SK-N-SH treated with all-trans-retinoic acid at 6 μM for 48 hours (cell line): Measurements from ENCODE around the gene PSRC1.

Experiments
- ARNTL ChIP-seq: fragments of 450-650 bp; formaldehyde crosslinking; IDR thresholded peaks from 2 replicates; pipeline ENCODE4 v1.5.0; 2020; ENCODE audit warnings: low read depth, mild to moderate bottlenecking, moderate library complexity, borderline replicate concordance
- ISL1 ChIP-seq: fragments of 250-450 bp; sonication (Bioruptor Pico); IDR thresholded peaks from 2 replicates; pipeline ENCODE4 v2.1.2; 2022; ENCODE audit warnings: mild to moderate bottlenecking, moderate library complexity
- OSR1 ChIP-seq: fragments of 250-450 bp; sonication (Bioruptor Pico); IDR thresholded peaks from 2 replicates; pipeline ENCODE4 v1.8.0; 2022; ENCODE audit warnings: moderate library complexity, mild to moderate bottlenecking, inconsistent platforms
- PPARA ChIP-seq: fragments of 250-450 bp; sonication (Bioruptor Pico); IDR thresholded peaks from 2 replicates; pipeline ENCODE4 v1.5.0; 2020; ENCODE audit warnings: mild to moderate bottlenecking, borderline replicate concordance
- SNAI2 ChIP-seq: fragments of 250-450 bp; sonication (Bioruptor Pico); IDR thresholded peaks from 2 replicates; pipeline ENCODE4 v1.5.0; 2020; ENCODE audit warnings: mild to moderate bottlenecking, moderate library complexity
- ZC3H10 ChIP-seq: fragments of 250-450 bp; sonication (Bioruptor Pico); IDR thresholded peaks from 2 replicates; pipeline ENCODE4 v1.5.1; 2021; ENCODE audit warnings: mild to moderate bottlenecking, moderate library complexity
- ZFP3 ChIP-seq: fragments of 250-450 bp; sonication (Bioruptor Pico); IDR thresholded peaks from 2 replicates; pipeline ENCODE4 v1.5.0; 2020; ENCODE audit warnings: mild to moderate bottlenecking, moderate library complexity
- ZFP30 ChIP-seq: fragments of 450-650 bp; formaldehyde crosslinking; IDR thresholded peaks from 2 replicates; pipeline ENCODE4 v1.5.0; 2022; ENCODE audit warnings: mild to moderate bottlenecking, moderate library complexity
- TF ChIP-seq, protein P1 (sequence below): fragments of 250-450 bp; sonication (Bioruptor Pico); IDR thresholded peaks from 2 replicates; pipeline ENCODE4 v1.5.1; 2020; ENCODE audit warnings: low read depth, mild to moderate bottlenecking, moderate library complexity
- TF ChIP-seq, protein P2 (sequence below): fragments of 250-450 bp; sonication (Bioruptor Pico); IDR thresholded peaks from 2 replicates; pipeline ENCODE4 v1.5.0; 2020; ENCODE audit warnings: mild to moderate bottlenecking, moderate library complexity
- TF ChIP-seq, protein P3 (sequence below): fragments of 250-450 bp; sonication (Bioruptor Pico); IDR thresholded peaks from 2 replicates; pipeline ENCODE4 v1.5.1; 2021; ENCODE audit warnings: mild to moderate bottlenecking, moderate library complexity
- TF ChIP-seq, protein P4 (sequence below): fragments of 250-450 bp; sonication (Bioruptor Pico); IDR thresholded peaks from 2 replicates; pipeline ENCODE4 v1.8.0; 2020; ENCODE audit warnings: mild to moderate bottlenecking, moderate library complexity, borderline replicate concordance

DNA sequence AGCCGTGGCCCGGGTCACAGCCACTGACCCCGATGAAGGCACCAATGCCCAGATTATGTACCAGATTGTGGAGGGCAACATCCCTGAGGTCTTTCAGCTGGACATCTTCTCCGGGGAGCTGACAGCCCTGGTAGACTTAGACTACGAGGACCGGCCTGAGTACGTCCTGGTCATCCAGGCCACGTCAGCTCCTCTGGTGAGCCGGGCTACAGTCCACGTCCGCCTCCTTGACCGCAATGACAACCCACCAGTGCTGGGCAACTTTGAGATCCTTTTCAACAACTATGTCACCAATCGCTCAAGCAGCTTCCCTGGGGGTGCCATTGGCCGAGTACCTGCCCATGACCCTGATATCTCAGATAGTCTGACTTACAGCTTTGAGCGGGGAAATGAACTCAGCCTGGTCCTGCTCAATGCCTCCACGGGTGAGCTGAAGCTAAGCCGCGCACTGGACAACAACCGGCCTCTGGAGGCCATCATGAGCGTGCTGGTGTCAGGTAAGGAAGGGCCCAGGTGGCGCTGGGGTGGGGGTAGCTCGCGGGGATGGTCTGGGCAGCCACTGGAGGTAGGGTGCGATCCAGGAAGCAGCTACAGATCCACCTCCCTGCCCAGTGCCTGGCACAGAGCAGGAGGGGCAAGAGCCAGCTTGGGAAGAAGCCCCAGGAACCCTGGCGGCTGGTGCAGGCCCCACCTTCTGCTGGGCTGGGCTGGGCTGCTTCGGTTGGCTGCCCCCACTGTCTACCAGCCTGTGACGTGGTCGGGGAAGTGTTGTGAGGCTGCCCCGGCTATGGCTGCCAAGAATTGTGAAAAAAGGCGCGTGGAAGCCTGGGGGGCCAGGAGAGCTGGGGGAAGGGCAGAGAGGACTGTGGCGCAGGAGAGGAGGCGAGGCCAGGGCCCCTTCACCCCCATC, 29.8 kb downstream of the PSRC1 start:
- TF ChIP-seq, protein P1, sequence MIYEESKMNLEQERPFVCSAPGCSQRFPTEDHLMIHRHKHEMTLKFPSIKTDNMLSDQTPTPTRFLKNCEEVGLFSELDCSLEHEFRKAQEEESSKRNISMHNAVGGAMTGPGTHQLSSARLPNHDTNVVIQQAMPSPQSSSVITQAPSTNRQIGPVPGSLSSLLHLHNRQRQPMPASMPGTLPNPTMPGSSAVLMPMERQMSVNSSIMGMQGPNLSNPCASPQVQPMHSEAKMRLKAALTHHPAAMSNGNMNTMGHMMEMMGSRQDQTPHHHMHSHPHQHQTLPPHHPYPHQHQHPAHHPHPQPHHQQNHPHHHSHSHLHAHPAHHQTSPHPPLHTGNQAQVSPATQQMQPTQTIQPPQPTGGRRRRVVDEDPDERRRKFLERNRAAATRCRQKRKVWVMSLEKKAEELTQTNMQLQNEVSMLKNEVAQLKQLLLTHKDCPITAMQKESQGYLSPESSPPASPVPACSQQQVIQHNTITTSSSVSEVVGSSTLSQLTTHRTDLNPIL, result no peak
- TF ChIP-seq ZFP3 (no peak), ZC3H10 (CRISPR knock-in tag) (no peak), ARNTL (CRISPR knock-in tag) (no peak), SNAI2 (CRISPR knock-in tag) (no peak), ZFP30 (no peak), ISL1 (CRISPR knock-in tag) (no peak), OSR1 (CRISPR knock-in tag) (no peak), PPARA (CRISPR knock-in tag) (no peak)
- TF ChIP-seq, protein P2, sequence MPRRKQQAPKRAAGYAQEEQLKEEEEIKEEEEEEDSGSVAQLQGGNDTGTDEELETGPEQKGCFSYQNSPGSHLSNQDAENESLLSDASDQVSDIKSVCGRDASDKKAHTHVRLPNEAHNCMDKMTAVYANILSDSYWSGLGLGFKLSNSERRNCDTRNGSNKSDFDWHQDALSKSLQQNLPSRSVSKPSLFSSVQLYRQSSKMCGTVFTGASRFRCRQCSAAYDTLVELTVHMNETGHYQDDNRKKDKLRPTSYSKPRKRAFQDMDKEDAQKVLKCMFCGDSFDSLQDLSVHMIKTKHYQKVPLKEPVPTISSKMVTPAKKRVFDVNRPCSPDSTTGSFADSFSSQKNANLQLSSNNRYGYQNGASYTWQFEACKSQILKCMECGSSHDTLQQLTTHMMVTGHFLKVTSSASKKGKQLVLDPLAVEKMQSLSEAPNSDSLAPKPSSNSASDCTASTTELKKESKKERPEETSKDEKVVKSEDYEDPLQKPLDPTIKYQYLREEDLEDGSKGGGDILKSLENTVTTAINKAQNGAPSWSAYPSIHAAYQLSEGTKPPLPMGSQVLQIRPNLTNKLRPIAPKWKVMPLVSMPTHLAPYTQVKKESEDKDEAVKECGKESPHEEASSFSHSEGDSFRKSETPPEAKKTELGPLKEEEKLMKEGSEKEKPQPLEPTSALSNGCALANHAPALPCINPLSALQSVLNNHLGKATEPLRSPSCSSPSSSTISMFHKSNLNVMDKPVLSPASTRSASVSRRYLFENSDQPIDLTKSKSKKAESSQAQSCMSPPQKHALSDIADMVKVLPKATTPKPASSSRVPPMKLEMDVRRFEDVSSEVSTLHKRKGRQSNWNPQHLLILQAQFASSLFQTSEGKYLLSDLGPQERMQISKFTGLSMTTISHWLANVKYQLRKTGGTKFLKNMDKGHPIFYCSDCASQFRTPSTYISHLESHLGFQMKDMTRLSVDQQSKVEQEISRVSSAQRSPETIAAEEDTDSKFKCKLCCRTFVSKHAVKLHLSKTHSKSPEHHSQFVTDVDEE (CRISPR knock-in tag), result no peak
- TF ChIP-seq, protein P3, sequence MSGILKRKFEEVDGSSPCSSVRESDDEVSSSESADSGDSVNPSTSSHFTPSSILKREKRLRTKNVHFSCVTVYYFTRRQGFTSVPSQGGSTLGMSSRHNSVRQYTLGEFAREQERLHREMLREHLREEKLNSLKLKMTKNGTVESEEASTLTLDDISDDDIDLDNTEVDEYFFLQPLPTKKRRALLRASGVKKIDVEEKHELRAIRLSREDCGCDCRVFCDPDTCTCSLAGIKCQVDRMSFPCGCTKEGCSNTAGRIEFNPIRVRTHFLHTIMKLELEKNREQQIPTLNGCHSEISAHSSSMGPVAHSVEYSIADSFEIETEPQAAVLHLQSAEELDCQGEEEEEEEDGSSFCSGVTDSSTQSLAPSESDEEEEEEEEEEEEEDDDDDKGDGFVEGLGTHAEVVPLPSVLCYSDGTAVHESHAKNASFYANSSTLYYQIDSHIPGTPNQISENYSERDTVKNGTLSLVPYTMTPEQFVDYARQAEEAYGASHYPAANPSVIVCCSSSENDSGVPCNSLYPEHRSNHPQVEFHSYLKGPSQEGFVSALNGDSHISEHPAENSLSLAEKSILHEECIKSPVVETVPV, result no peak
- TF ChIP-seq, protein P4, sequence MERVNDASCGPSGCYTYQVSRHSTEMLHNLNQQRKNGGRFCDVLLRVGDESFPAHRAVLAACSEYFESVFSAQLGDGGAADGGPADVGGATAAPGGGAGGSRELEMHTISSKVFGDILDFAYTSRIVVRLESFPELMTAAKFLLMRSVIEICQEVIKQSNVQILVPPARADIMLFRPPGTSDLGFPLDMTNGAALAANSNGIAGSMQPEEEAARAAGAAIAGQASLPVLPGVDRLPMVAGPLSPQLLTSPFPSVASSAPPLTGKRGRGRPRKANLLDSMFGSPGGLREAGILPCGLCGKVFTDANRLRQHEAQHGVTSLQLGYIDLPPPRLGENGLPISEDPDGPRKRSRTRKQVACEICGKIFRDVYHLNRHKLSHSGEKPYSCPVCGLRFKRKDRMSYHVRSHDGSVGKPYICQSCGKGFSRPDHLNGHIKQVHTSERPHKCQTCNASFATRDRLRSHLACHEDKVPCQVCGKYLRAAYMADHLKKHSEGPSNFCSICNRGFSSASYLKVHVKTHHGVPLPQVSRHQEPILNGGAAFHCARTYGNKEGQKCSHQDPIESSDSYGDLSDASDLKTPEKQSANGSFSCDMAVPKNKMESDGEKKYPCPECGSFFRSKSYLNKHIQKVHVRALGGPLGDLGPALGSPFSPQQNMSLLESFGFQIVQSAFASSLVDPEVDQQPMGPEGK, result no peak
